ENCODE data around the gene ENAM. TPM values are rescaled to one million over a fixed set of nuclear protein-coding genes. Genes with fewer than 3 reads are reported as not detected.

Gene ENAM
- total RNA-seq, 4 donors from 2014 or later = 0.24 to 0.83 TPM; not detected in 2

DNA sequence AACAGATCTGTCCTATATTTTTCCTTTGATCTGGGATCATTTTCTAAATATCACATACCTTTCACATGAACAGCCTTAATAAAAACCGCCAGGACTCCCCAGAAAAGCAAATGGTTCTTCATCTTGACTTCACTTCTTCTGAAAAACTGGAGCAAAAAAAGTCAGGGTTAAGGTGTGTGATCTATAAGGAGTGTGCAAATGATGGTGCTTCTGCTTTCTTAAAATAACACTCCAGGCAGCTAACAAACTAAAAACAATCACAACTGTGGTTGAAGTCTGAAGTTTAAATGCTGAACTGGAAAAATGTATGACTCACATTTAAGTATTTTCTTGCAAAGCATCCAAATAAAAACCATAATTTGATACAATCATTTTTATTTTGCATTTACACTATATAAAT, 37.8 kb downstream of the ENAM start, which contains the start of gene JCHAIN:
TSS of gene JCHAIN (minus strand) at position 140 of the 400 bp plus-strand sequence. CDS start at position 122, 18 bp downstream.
- H3K27ac ChIP-seq = peak within 1 kb of the TSS in 1 of 2 donors; percentile 16
- DNase-seq = no peak
- H3K9me3 ChIP-seq = no peaks in the 10 kb centered on the region
- H3K4me1 ChIP-seq = no peaks in the 10 kb centered on the region
- H3K36me3 ChIP-seq = no peaks in the 10 kb centered on the region
- no peaks in the 10 kb centered on the region for H3K27me3 ChIP-seq
- intact Hi-C loops (cut with DNase I; ENCODE audit: low total_unique reads) = no loop called here
- no peak within 1 kb of the TSS for H3K4me3 ChIP-seq
- TF ChIP-seq CTCF (IDR thresholded peaks at IDR 0.05) (no peak), POLR2A (IDR thresholded peaks at IDR 0.05) (no peak)

DNA sequence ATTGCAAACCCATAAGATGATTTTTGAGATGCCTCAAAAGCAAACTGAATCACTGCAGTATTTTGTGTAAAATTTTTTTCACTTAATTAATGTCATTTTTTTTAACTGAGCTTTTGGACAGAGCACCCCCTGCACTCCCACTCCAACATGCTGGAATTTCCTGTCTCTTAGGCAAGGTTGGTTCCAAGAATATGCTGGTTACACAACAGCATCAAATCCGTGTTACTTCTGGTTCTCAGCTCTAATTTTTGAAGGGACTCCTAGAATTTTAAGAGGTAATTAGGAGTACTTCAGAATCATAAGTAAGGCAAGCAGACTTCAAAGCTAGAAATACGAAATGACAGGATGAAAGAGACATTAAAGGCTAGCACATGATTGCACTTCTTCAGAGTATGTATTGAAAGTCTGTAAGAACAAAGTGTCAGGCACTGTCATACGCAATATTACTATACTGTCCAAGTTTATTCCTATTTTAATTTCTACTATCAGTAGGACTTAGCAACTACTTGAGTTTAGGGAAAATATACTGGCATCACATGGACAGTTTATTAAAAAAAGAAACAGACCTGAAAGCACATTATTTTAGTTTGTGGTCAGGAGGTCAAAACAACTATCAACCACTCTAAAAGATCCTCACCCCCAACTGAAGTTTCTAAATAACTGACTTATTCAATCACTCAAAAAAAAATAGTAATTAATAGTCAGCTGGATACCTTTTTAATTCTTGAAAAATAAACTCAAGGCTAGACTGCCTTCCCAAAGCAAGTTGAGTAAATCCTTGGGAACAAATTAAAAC, 39.4 kb downstream of the ENAM start:
- H3K36me3 ChIP-seq = no peaks in the 10 kb centered on the region
- no peak overlapping the region for H3K4me3 ChIP-seq
- H3K9me3 ChIP-seq = no peaks in the 10 kb centered on the region
- H3K27ac ChIP-seq = peak overlapping the region; percentile 45 to 48
- intact Hi-C loops (cut with DNase I; ENCODE audit: low total_unique reads) = no loop called here
- H3K27me3 ChIP-seq = no peaks in the 10 kb centered on the region
- no peak for TF ChIP-seq CTCF (IDR thresholded peaks at IDR 0.05)
- no peak for TF ChIP-seq POLR2A (IDR thresholded peaks at IDR 0.05)
- no peak for DNase-seq
- no peaks in the 10 kb centered on the region for H3K4me1 ChIP-seq

DNA sequence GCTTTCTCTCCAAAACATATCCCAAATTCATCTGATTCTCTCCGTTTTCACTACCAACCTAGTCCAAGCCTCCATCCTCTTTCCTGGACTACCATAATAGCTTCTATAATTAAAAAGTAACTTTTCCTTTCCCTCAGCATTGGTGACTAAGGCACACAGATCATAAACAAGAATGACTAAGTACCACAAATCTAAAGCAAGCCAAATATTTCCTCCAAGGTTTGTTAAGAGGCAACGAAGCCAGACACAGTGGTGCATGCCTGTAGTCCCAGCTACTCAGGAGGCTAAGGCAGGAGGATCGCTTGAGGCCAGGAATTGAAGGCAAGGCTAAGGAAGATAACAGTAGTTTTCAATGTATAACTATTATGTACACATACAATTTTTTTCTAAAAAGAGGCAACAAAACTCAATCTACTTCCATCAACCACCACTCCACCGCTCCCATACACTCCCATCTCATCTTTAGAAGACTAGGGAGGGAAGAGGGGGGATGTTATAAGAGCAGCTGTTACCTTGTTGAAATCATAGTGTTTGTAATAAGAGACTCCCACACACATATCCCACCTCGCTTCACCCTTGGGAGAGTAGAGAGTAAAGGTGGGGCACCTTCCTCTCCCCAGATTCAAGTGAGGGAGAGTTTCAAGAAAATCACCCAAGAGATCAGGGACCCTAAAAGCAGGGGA, 41.9 kb downstream of the ENAM start:
- no peak for DNase-seq
- Histone ChIP-seq H3K4me3 (no peak overlapping the region), H3K9me3 (no peaks in the 10 kb centered on the region), H3K27ac (no peak overlapping the region), H3K36me3 (no peaks in the 10 kb centered on the region), H3K4me1 (no peaks in the 10 kb centered on the region), H3K27me3 (no peaks in the 10 kb centered on the region)
- no peak for TF ChIP-seq POLR2A (IDR thresholded peaks at IDR 0.05)
- no peak for TF ChIP-seq CTCF (IDR thresholded peaks at IDR 0.05)
- intact Hi-C loops (cut with DNase I; ENCODE audit: low total_unique reads) = no loop called here

- H3K4me1 ChIP-seq = no peaks in the 10 kb centered on the region
- no peak overlapping the region for H3K4me3 ChIP-seq
- no peak for TF ChIP-seq CTCF (IDR thresholded peaks at IDR 0.05)
- TF ChIP-seq POLR2A (IDR thresholded peaks at IDR 0.05) = no peak
- no peaks in the 10 kb centered on the region for H3K9me3 ChIP-seq
- H3K27ac ChIP-seq = no peak overlapping the region
- no peak for DNase-seq
- H3K36me3 ChIP-seq = no peaks in the 10 kb centered on the region
- H3K27me3 ChIP-seq = no peaks in the 10 kb centered on the region
- intact Hi-C loops (cut with DNase I; ENCODE audit: low total_unique reads) = no loop called here
These were observed 42.5 kb downstream of the ENAM start for GRCh38 chr4:70671091-70671490.

GRCh38 chr4:70674191-70674590, 45.6 kb downstream of the ENAM start:
- intact Hi-C loops (cut with DNase I; ENCODE audit: low total_unique reads) = no loop called here
- Histone ChIP-seq H3K27me3 (no peaks in the 10 kb centered on the region), H3K4me3 (no peak overlapping the region), H3K4me1 (no peaks in the 10 kb centered on the region), H3K36me3 (no peaks in the 10 kb centered on the region), H3K27ac (no peak overlapping the region), H3K9me3 (no peaks in the 10 kb centered on the region)
- no peak for DNase-seq
- TF ChIP-seq POLR2A (IDR thresholded peaks at IDR 0.05) (no peak), CTCF (IDR thresholded peaks at IDR 0.05) (no peak)
